GM21576 (cell line): ENCODE measurements around the gene ZNF674.

Source experiments
- ATAC-seq: cut with Tn5 transposase; IDR thresholded peaks from one replicate; pipeline ENCODE4 v1.9.1; 2021; ENCODE audit warnings: mild to moderate bottlenecking, moderate library complexity; ENCODE audit not compliant: unreplicated experiment

Gene ZNF674

GRCh38 chrX:46545111-46546005 lies at the start of gene ZNF674:
TSS of gene ZNF674 (minus strand) at chrX:46545421. CDS start at chrX:46542087, 3,334 bp downstream.
- peak; percentile 83 for ATAC-seq

GRCh38 chrX:46589977-46590723 lies 44.9 kb upstream of the ZNF674 start:
- no peak for ATAC-seq

GRCh38 chrX:46588263-46588662 lies 43.0 kb upstream of the ZNF674 start:
- no peak for ATAC-seq

- no peak for ATAC-seq
Observed at GRCh38 chrX:46587753-46588171, 42.5 kb upstream of the ZNF674 start.

- ATAC-seq: peak; percentile 73
Observed at GRCh38 chrX:46587158-46587557, 41.9 kb upstream of the ZNF674 start.

GRCh38 chrX:46584736-46585135 lies 39.5 kb upstream of the ZNF674 start:
- no peak for ATAC-seq

- ATAC-seq: no peak
Observed at GRCh38 chrX:46582966-46583365, 37.7 kb upstream of the ZNF674 start.

GRCh38 chrX:46582325-46582724 lies 37.1 kb upstream of the ZNF674 start:
- no peak for ATAC-seq

- ATAC-seq: no peak
Observed at GRCh38 chrX:46580613-46581012, 35.4 kb upstream of the ZNF674 start.

- no peak for ATAC-seq
Observed at GRCh38 chrX:46579250-46579649, 34.0 kb upstream of the ZNF674 start.

GRCh38 chrX:46577221-46578005 lies 32.2 kb upstream of the ZNF674 start:
- ATAC-seq: no peak

GRCh38 chrX:46576458-46576857 lies 31.2 kb upstream of the ZNF674 start:
- no peak for ATAC-seq

GRCh38 chrX:46575991-46576392 lies 30.8 kb upstream of the ZNF674 start:
- no peak for ATAC-seq

GRCh38 chrX:46575586-46575985 lies 30.4 kb upstream of the ZNF674 start:
- ATAC-seq: no peak

GRCh38 chrX:46574774-46575381 lies 29.7 kb upstream of the ZNF674 start:
- ATAC-seq: no peak

- ATAC-seq: peak; percentile 27
Observed at GRCh38 chrX:46573892-46574773, 28.9 kb upstream of the ZNF674 start.

- peak; percentile 34 for ATAC-seq
Observed at GRCh38 chrX:46573331-46573891, 28.2 kb upstream of the ZNF674 start, which contains the start of gene CHST7. TSS of gene CHST7 (plus strand) at chrX:46573765. CDS start at chrX:46573932, 167 bp downstream.

- ATAC-seq: peak; percentile 39
Observed at GRCh38 chrX:46572340-46572936, 27.2 kb upstream of the ZNF674 start.
